H1 (cell line): ENCODE measurements around the gene PTDSS2. TPM values are rescaled to one million over a fixed set of nuclear protein-coding genes. Genes with fewer than 3 reads are reported as not detected.
A peak's percentile ranks its signal among the peaks of the same experiment; 100 is the strongest.

Experiments
- CTCF ChIA-PET: fragments of 300-600 bp; sonication (Branson Sonifier 250); formaldehyde crosslinking; loops from one replicate; lab custom pipeline; 2021; ENCODE audit not compliant: partially characterized antibody; lab: Charles Lee
- POLR2A ChIA-PET: fragments of 300-600 bp; sonication (Branson Sonifier 250); formaldehyde crosslinking; loops from one replicate; lab custom pipeline; 2021; ENCODE audit warnings: inconsistent platforms; ENCODE audit not compliant: partially characterized antibody; lab: Charles Lee
- DNase-seq, 2 experiments: peaks; one replicate each; pipeline versions ENCODE4 v3.0.0 to v3.0.0-alpha.2; 2010 to 2022; ENCODE audit warnings: low spot score in 2 of 2, low read depth in 1 of 2, mixed read lengths in 1 of 2
- FAIRE-seq: peaks from 2 replicates; lab custom pipeline; 2011; peaks lifted over from hg19 to GRCh38; lab: Jason Lieb, UNC
- H2AFZ ChIP-seq: 2 replicates; pipeline ENCODE4 v1.8.1; 2012; ENCODE audit warnings: low read length, inconsistent platforms
- H2AK5ac ChIP-seq: 2 replicates; pipeline ENCODE4 v1.6.1; 2013; ENCODE audit warnings: low read depth, low read length
- H2BK120ac ChIP-seq: replicated peaks from 2 replicates; pipeline ENCODE3; 2013; ENCODE audit warnings: low read depth, low read length, inconsistent platforms
- H2BK12ac ChIP-seq: 2 replicates; pipeline ENCODE4 v1.6.1; 2013; ENCODE audit warnings: low read depth, low read length
- H2BK15ac ChIP-seq: 2 replicates; pipeline ENCODE4 v1.6.1; 2013; ENCODE audit warnings: low read length
- H2BK20ac ChIP-seq: 2 replicates; pipeline ENCODE4 v1.6.1; 2013; ENCODE audit warnings: low read length
- H2BK5ac ChIP-seq: 2 replicates; pipeline ENCODE4 v1.6.1; 2013; ENCODE audit warnings: low read depth, low read length
- H3K14ac ChIP-seq: 2 replicates; pipeline ENCODE4 v1.6.1; 2013; ENCODE audit warnings: inconsistent platforms; ENCODE audit not compliant: insufficient read length
- H3K18ac ChIP-seq: 2 replicates; pipeline ENCODE4 v1.6.1; 2013; ENCODE audit warnings: low read length; ENCODE audit errors: extremely low read depth
- H3K23ac ChIP-seq: 2 replicates; pipeline ENCODE4 v1.6.1; 2013; ENCODE audit warnings: inconsistent platforms; ENCODE audit not compliant: insufficient read length
- H3K23me2 ChIP-seq: 2 replicates; pipeline ENCODE4 v1.6.1; 2013; ENCODE audit warnings: low read depth, low read length
- H3K27ac ChIP-seq: 2 replicates; pipeline ENCODE4 v1.6.1; 2011; ENCODE audit warnings: low read depth, low read length, inconsistent platforms
- H3K27me3 ChIP-seq, 4 experiments: replicated peaks in 1 of 4; 1 replicate in 1 of 4; 2 replicates in 3 of 4; pipeline versions ENCODE4 v1.6.1 to v1.8.1; 2011 to 2013; ENCODE audit warnings: low read length in 3 of 4, mild to moderate bottlenecking in 3 of 4, inconsistent platforms in 2 of 4, mixed read lengths in 2 of 4, moderate library complexity in 1 of 4; ENCODE audit not compliant: control insufficient read depth in 3 of 4, insufficient read depth in 3 of 4; ENCODE audit errors: extremely low read depth in 1 of 4
- H3K36me3 ChIP-seq, 4 experiments: 2 replicates each; pipeline versions ENCODE4 v1.6.1 to v1.8.1; 2011 to 2013; ENCODE audit warnings: mild to moderate bottlenecking in 4 of 4, low read length in 3 of 4, moderate library complexity in 2 of 4, control low read depth in 1 of 4, inconsistent platforms in 1 of 4; ENCODE audit not compliant: insufficient read depth in 4 of 4, control insufficient read depth in 2 of 4
- H3K4ac ChIP-seq: replicated peaks from 2 replicates; pipeline ENCODE3; 2013; ENCODE audit warnings: low read length, low read depth, mixed read lengths, inconsistent platforms; ENCODE audit not compliant: insufficient read length
- H3K4me1 ChIP-seq, 4 experiments: replicated peaks in 1 of 4; 1 replicate in 1 of 4; 2 replicates in 3 of 4; pipeline versions ENCODE4 v1.6.1 to v1.8.1; 2011 to 2013; ENCODE audit warnings: low read length in 3 of 4, inconsistent platforms in 2 of 4, mixed read lengths in 1 of 4; ENCODE audit not compliant: insufficient read depth in 4 of 4, control insufficient read depth in 3 of 4
- H3K4me2 ChIP-seq, 2 experiments: 2 replicates each; pipeline versions ENCODE4 v1.6.1 to v1.8.1; 2011 to 2013; ENCODE audit warnings: low read depth in 2 of 2, low read length in 2 of 2, control low read depth in 1 of 2, inconsistent platforms in 1 of 2, mild to moderate bottlenecking in 1 of 2; ENCODE audit not compliant: insufficient read depth in 1 of 2
- H3K4me3 ChIP-seq, 4 experiments: fragments of 200-600, 300-600 bp in 1 of 4; sonication (generic), shearing (Covaris generic), sonication (Bioruptor Twin) in 1 of 4; 2 replicates each; pipeline versions ENCODE4 v1.5.1 to v1.8.1; 2011 to 2016; ENCODE audit warnings: low read length in 4 of 4, low read depth in 3 of 4, control low read depth in 2 of 4, inconsistent platforms in 2 of 4, mild to moderate bottlenecking in 2 of 4, mixed read lengths in 1 of 4, moderate library complexity in 1 of 4; ENCODE audit not compliant: insufficient read depth in 2 of 4; ENCODE audit errors: extremely low read depth in 1 of 4
- H3K56ac ChIP-seq: replicated peaks from 2 replicates; pipeline ENCODE3; 2013; ENCODE audit warnings: low read depth, mild to moderate bottlenecking, mixed read lengths, low read length, inconsistent platforms; ENCODE audit not compliant: insufficient read length
- H3K79me1 ChIP-seq: 2 replicates; pipeline ENCODE4 v1.6.1; 2013; ENCODE audit warnings: low read depth, low read length, control low read depth
- H3K79me2 ChIP-seq, 2 experiments: 2 replicates each; pipeline versions ENCODE4 v1.6.1 to v1.8.1; 2012 to 2013; ENCODE audit warnings: low read length in 2 of 2, mild to moderate bottlenecking in 2 of 2, inconsistent platforms in 1 of 2; ENCODE audit not compliant: insufficient read depth in 2 of 2, control insufficient read depth in 1 of 2
- H3K9ac ChIP-seq, 4 experiments: replicated peaks in 1 of 4; 1 replicate in 1 of 4; 2 replicates in 3 of 4; pipeline versions ENCODE4 v1.6.1 to v1.8.1; 2011 to 2013; ENCODE audit warnings: low read depth in 3 of 4, low read length in 3 of 4, control low read depth in 2 of 4, mild to moderate bottlenecking in 2 of 4, moderate library complexity in 2 of 4, inconsistent platforms in 1 of 4; ENCODE audit errors: extremely low read depth in 1 of 4
- H3K9me3 ChIP-seq, 2 experiments: 2 replicates each; pipeline versions ENCODE4 v1.6.1 to v1.8.1; 2012 to 2013; ENCODE audit warnings: mild to moderate bottlenecking in 2 of 2, moderate library complexity in 2 of 2, control low read depth in 1 of 2, inconsistent platforms in 1 of 2, low read depth in 1 of 2, low read length in 1 of 2, mixed read lengths in 1 of 2; ENCODE audit not compliant: insufficient read depth in 2 of 2
- H4K20me1 ChIP-seq, 2 experiments: replicated peaks in 1 of 2; 2 replicates each; pipeline versions ENCODE3 to v1.8.1; 2011 to 2013; ENCODE audit warnings: inconsistent platforms in 2 of 2, low read length in 2 of 2, mild to moderate bottlenecking in 1 of 2; ENCODE audit not compliant: insufficient read depth in 2 of 2, control insufficient read depth in 1 of 2
- H4K5ac ChIP-seq: 2 replicates; pipeline ENCODE4 v1.6.1; 2013; ENCODE audit warnings: low read length, low read depth, mixed read lengths, inconsistent platforms; ENCODE audit not compliant: insufficient read length
- H4K8ac ChIP-seq: 2 replicates; pipeline ENCODE4 v1.8.0; 2013; ENCODE audit warnings: mild to moderate bottlenecking, moderate library complexity, low read length, inconsistent platforms; ENCODE audit not compliant: insufficient read depth; ENCODE audit errors: extremely low read depth
- H4K91ac ChIP-seq: replicated peaks from 2 replicates; pipeline ENCODE3; 2013; ENCODE audit warnings: low read length, mixed read lengths, inconsistent platforms; ENCODE audit not compliant: insufficient read length
- CBX8 ChIP-seq: fragments of 300-800, 300-1000 bp; sonication (generic); IDR thresholded peaks from 2 replicates; pipeline ENCODE4 v1.7.1; 2016; ENCODE audit warnings: low read depth, low read length, borderline replicate concordance
- CTCF ChIP-seq, 3 experiments: IDR thresholded peaks; 1 replicate in 2 of 3; 2 replicates in 1 of 3; pipeline versions ENCODE4 v1.5.1 to v1.6.1; 2011; ENCODE audit warnings: low read length in 3 of 3, mild to moderate bottlenecking in 3 of 3, inconsistent platforms in 2 of 3, low read depth in 1 of 3, moderate library complexity in 1 of 3; ENCODE audit not compliant: insufficient read depth in 1 of 3; ENCODE audit errors: control extremely low read depth in 1 of 3
- JUN ChIP-seq: IDR thresholded peaks from 2 replicates; pipeline ENCODE4 v1.6.1; 2011; ENCODE audit warnings: low read depth, mild to moderate bottlenecking, improper control_type of control experiment, low read length
- SP4 ChIP-seq: IDR thresholded peaks from 2 replicates; pipeline ENCODE4 v1.6.1; 2012; ENCODE audit warnings: low read length, inconsistent platforms
- TBP ChIP-seq: IDR thresholded peaks from 2 replicates; pipeline ENCODE4 v1.6.1; 2011; ENCODE audit warnings: low read depth, low read length, improper control_type of control experiment
- WGBS, 2 experiments: shearing (Covaris generic) in 1 of 2; methylation state at CpG; one replicate each; pipeline versions ENCODE4 v1.1.6 to v1.1.7; 2013 to 2015; ENCODE audit warnings: low lambda C conversion rate in 2 of 2, mixed read lengths in 2 of 2, inconsistent platforms in 1 of 2, low coverage in 1 of 2, missing lambda C conversion rate in 1 of 2; ENCODE audit not compliant: insufficient replicate concordance in 2 of 2, insufficient coverage in 1 of 2, insufficient read length in 1 of 2; ENCODE audit errors: extremely low coverage in 1 of 2, missing lambda C conversion rate in 1 of 2; 5-methylcytosine and 5-hydroxymethylcytosine counted together
- polyA plus RNA-seq, 7 experiments: library from polyadenylated mRNA; depleted of rRNA in 3 of 7; stranded (reverse) in 5 of 7; unstranded in 2 of 7; fragments of >200 nt in 5 of 7; fragments of 200-250 nt in 2 of 7; gene quantifications; 1 replicate in 5 of 7; 2 replicates in 1 of 7; 4 replicates in 1 of 7; pipeline versions ENCODE4 v1.2.1 to v1.2.3, GENCODE V29; 2011 to 2013; ENCODE audit warnings: missing spikeins in 2 of 7, mixed read lengths in 2 of 7
- total RNA-seq: library from RNA; stranded (reverse); fragmentation: NEBNext Ultra II Directional; extraction: Animal tissue kit (Norgen Biotek cat#: 25700); gene quantifications from 2 replicates; pipeline ENCODE4 v1.2.1, GENCODE V29; 2021

PTDSS2 gene
- total and polyA plus RNA-seq, 2 of the 8 experiments (the other 6 are each of a cell fraction or from before 2014, with no cell fraction given) = 48.7 to 68.2 TPM

- H3K27me3 ChIP-seq = peaks cover 0 to 13% (median 4%) of the 10 kb centered on the region in 4 experiments; a peak in 5 of 7 replicates
- peaks cover 5% of the 10 kb centered on the region for H3K79me1 ChIP-seq
- peak overlapping the region; percentile 78 for H3K18ac ChIP-seq
- peaks cover 9% of the 10 kb centered on the region; the same call in 1 of the 2 replicates for H3K23me2 ChIP-seq
- H3K14ac ChIP-seq = no peak overlapping the region
- no peak overlapping the region; the same call in 1 of the 2 replicates for H2BK15ac ChIP-seq
- no peak overlapping the region for H2BK20ac ChIP-seq
- peak overlapping the region; percentile 38 for H3K4ac ChIP-seq
- peak overlapping the region; percentile 16 for H3K56ac ChIP-seq
- H3K4me3 ChIP-seq = peak overlapping the region; percentile 54 to 92 (median 62)
- H2AK5ac ChIP-seq = no peak overlapping the region
- H3K23ac ChIP-seq = no peak overlapping the region
- peak overlapping the region; percentile 42; the same call in 1 of the 2 replicates for H3K27ac ChIP-seq
- peak overlapping the region; percentile 66; the same call in 1 of the 2 replicates for H2BK5ac ChIP-seq
- 0 out of 2 replicates have a peak overlapping the region, but pooled peaks have one; percentile 60 for H2BK12ac ChIP-seq
- H3K79me2 ChIP-seq = peaks cover 0 to 19% of the 10 kb centered on the region in 2 experiments; a peak in 1 of 4 replicates
- H2BK120ac ChIP-seq = peak overlapping the region; percentile 22
- FAIRE-seq (no peak), DNase-seq (peak; percentile 50 to 90)
- H3K4me2 ChIP-seq = peak overlapping the region; percentile 68 to 87
- no peaks in the 10 kb centered on the region; a peak in 1 of 8 replicates for H3K36me3 ChIP-seq
- no peak overlapping the region for H2AFZ ChIP-seq
- H3K9ac ChIP-seq = peak overlapping the region in 3 of 4 experiments; percentile 34 to 55 (median 55); a peak in 5 of 7 replicates
- ChIA-PET POLR2A (interaction anchor here (0.6 to 5.5 kb wide), 21 partner anchors 10 to 137 kb away, joined by 3 to 41 read pairs (median 3); partner anchors contain the start of genes ANO9, B4GALNT4, HRAS and PTDSS2), CTCF (interaction anchor here (0.8 to 2.8 kb wide), 8 partner anchors 10 to 192 kb away, joined by 3 to 16 read pairs (median 4); partner anchors contain the start of gene PTDSS2)
- H4K91ac ChIP-seq = peak overlapping the region; percentile 56
- H4K8ac ChIP-seq = peak overlapping the region; percentile 95
- H4K5ac ChIP-seq = peak overlapping the region; percentile 88
- 4% methylated on average over 60 of the region's 97 CpGs; no CpG with 5 or more reads in 1 of the 2 experiments for WGBS, 2 experiments
- peaks cover 5 to 7% of the 10 kb centered on the region in 2 experiments for H4K20me1 ChIP-seq
- peaks cover 0 to 26% (median 16%) of the 10 kb centered on the region in 4 experiments; a peak in 6 of 7 replicates for H3K4me1 ChIP-seq
- no peaks in the 10 kb centered on the region for H3K9me3 ChIP-seq
- TF ChIP-seq TBP (peak; percentile 40; the same call in 1 of the 2 replicates), SP4 (no peak), JUN (no peak), CBX8 (no peak), CTCF (IDR thresholded peaks at IDR 0.05; ENCODE audit: control extremely low read depth in 1 of 3, insufficient read depth in 1 of 3, low read depth in 1 of 3, low read length in 3 of 3) (no peak)
Measured at GRCh38 chr11:416757-417621, 33.1 kb upstream of the PTDSS2 start.
